ENCODE measurements around the gene PDCD6IP.

The PDCD6IP gene

GRCh38 chr3:33795856-33796536 is 2.4 kb upstream of the PDCD6IP start:
- no peak for DNase-seq (ENCODE audit: low read depth)
- no peak overlapping the region for H3K4me3 ChIP-seq (ENCODE audit: low read depth, low read length)
- no peak for TF ChIP-seq CTCF (IDR thresholded peaks at IDR 0.05; ENCODE audit: control insufficient read depth, extremely low read depth, insufficient read depth)

GRCh38 chr3:33798113-33798417 is 365 bp upstream of the PDCD6IP start:
- no peak for DNase-seq (ENCODE audit: low read depth)
- TF ChIP-seq CTCF (IDR thresholded peaks at IDR 0.05; ENCODE audit: control insufficient read depth, extremely low read depth, insufficient read depth), result no peak
- peak overlapping the region; percentile 93 for H3K4me3 ChIP-seq (ENCODE audit: low read depth, low read length)

GRCh38 chr3:33799202-33799551 is 747 bp downstream of the PDCD6IP start:
- no peak for TF ChIP-seq CTCF (IDR thresholded peaks at IDR 0.05; ENCODE audit: control insufficient read depth, extremely low read depth, insufficient read depth)
- H3K4me3 ChIP-seq (ENCODE audit: low read depth, low read length), result peak overlapping the region; percentile 93
- no peak for DNase-seq (ENCODE audit: low read depth)

- H3K4me3 ChIP-seq (ENCODE audit: low read depth, low read length), result no peak overlapping the region
- no peak for TF ChIP-seq CTCF (IDR thresholded peaks at IDR 0.05; ENCODE audit: control insufficient read depth, extremely low read depth, insufficient read depth)
- DNase-seq (ENCODE audit: low read depth), result no peak
Observed at GRCh38 chr3:33803252-33803651, 4.8 kb downstream of the PDCD6IP start.

- DNase-seq (ENCODE audit: low read depth), result no peak
- no peak overlapping the region for H3K4me3 ChIP-seq (ENCODE audit: low read depth, low read length)
- no peak for TF ChIP-seq CTCF (IDR thresholded peaks at IDR 0.05; ENCODE audit: control insufficient read depth, extremely low read depth, insufficient read depth)
Observed at GRCh38 chr3:33803894-33804526, 5.6 kb downstream of the PDCD6IP start.

GRCh38 chr3:33807191-33807590 is 8.8 kb downstream of the PDCD6IP start:
- no peak for TF ChIP-seq CTCF (IDR thresholded peaks at IDR 0.05; ENCODE audit: control insufficient read depth, extremely low read depth, insufficient read depth)
- no peak overlapping the region for H3K4me3 ChIP-seq (ENCODE audit: low read depth, low read length)

GRCh38 chr3:33808559-33808958 is 10.1 kb downstream of the PDCD6IP start:
- TF ChIP-seq CTCF (IDR thresholded peaks at IDR 0.05; ENCODE audit: control insufficient read depth, extremely low read depth, insufficient read depth), result no peak
- no peak for DNase-seq (ENCODE audit: low read depth)
- no peak overlapping the region for H3K4me3 ChIP-seq (ENCODE audit: low read depth, low read length)

More at GRCh38 chr3:33807191-33807590, 8.8 kb downstream of the PDCD6IP start:
- peak; percentile 13 for DNase-seq (ENCODE audit: low read depth)

Measured in LNCaP clone FGC (cell line).